Activated CD4-positive, alpha-beta T cell treated with anti-CD3 and anti-CD28 coated beads, Interleukin-2, amount 50 U/mL, for 4 hours (primary cell): ENCODE data around the gene FCHO1.

Source experiments
- DNase-seq, 2 experiments: peaks; one replicate each; pipeline ENCODE4 v3.0.0-alpha.2; 2020

FCHO1 gene

GRCh38 chr19:17734146-17734545, 17.1 kb upstream of the FCHO1 start:
- DNase-seq = no peak

GRCh38 chr19:17735410-17735809, 15.9 kb upstream of the FCHO1 start:
- DNase-seq = no peak

GRCh38 chr19:17737690-17738153, 13.6 kb upstream of the FCHO1 start:
- no peak for DNase-seq

- DNase-seq = no peak
Observed at GRCh38 chr19:17739121-17739875, 12.0 kb upstream of the FCHO1 start.

- no peak for DNase-seq
Observed at GRCh38 chr19:17741456-17741855, 9.8 kb upstream of the FCHO1 start.

- DNase-seq = no peak
Observed at GRCh38 chr19:17743874-17744580, 7.2 kb upstream of the FCHO1 start.

GRCh38 chr19:17747205-17748098, 3.8 kb upstream of the FCHO1 start:
- DNase-seq = peak; percentile 90 to 93

- DNase-seq = no peak
Observed at GRCh38 chr19:17748884-17749638, 2.2 kb upstream of the FCHO1 start.

- peak in 1 of 2 experiments; percentile 16 for DNase-seq
Observed at GRCh38 chr19:17749912-17750317, 1.4 kb upstream of the FCHO1 start.

GRCh38 chr19:17751912-17752273, 616 bp downstream of the FCHO1 start:
- no peak for DNase-seq

- DNase-seq = no peak
Observed at GRCh38 chr19:17752865-17753639, 1.8 kb downstream of the FCHO1 start.

GRCh38 chr19:17753976-17754375, 2.7 kb downstream of the FCHO1 start:
- no peak for DNase-seq

GRCh38 chr19:17754634-17755442, 3.6 kb downstream of the FCHO1 start:
- no peak for DNase-seq

- no peak for DNase-seq
Observed at GRCh38 chr19:17755443-17755890, 4.2 kb downstream of the FCHO1 start.

- DNase-seq = no peak
Observed at GRCh38 chr19:17755977-17756670, 4.8 kb downstream of the FCHO1 start.

- no peak for DNase-seq
Observed at GRCh38 chr19:17757125-17757524, 5.8 kb downstream of the FCHO1 start.

- DNase-seq = no peak
Observed at GRCh38 chr19:17758515-17758914, 7.2 kb downstream of the FCHO1 start.

- DNase-seq = no peak
Observed at GRCh38 chr19:17761148-17761547, 9.9 kb downstream of the FCHO1 start.

GRCh38 chr19:17762505-17763229, 11.4 kb downstream of the FCHO1 start:
- no peak for DNase-seq
